A673 (cell line): ENCODE results near the gene ILKAP. TPM values are rescaled to one million over a fixed set of nuclear protein-coding genes. Genes with fewer than 3 reads are reported as not detected.

Experiments
- BruUV-seq: library from RNA; stranded (reverse); fragments of 400-500 nt; replicated peaks from 2 replicates; lab custom pipeline; 2021; lab: Mats Ljungman, UMichigan
- CTCF ChIA-PET: fragments of 300-600 bp; sonication (Branson Sonifier 250); formaldehyde crosslinking; loops from one replicate; lab custom pipeline; 2022; ENCODE audit warnings: antibody characterized with exemption; lab: Charles Lee
- POLR2A ChIA-PET: fragments of 300-600 bp; sonication (Branson Sonifier 250); formaldehyde crosslinking; loops from one replicate; lab custom pipeline; 2022; ENCODE audit warnings: antibody characterized with exemption; ENCODE audit not compliant: low non-redundant PET; lab: Charles Lee
- DNase-seq: peaks from one replicate; pipeline ENCODE4 v3.0.0-alpha.2; 2015; ENCODE audit warnings: low spot score
- H3K27ac ChIP-seq: fragments of 200-600 bp; sonication (generic); 2 replicates; pipeline ENCODE4 v1.5.1; 2016; ENCODE audit warnings: mixed run types, low read depth, mild to moderate bottlenecking, mixed read lengths, antibody characterized with exemption, low read length; ENCODE audit not compliant: poor library complexity, severe bottlenecking
- H3K27me3 ChIP-seq: fragments of 200-600 bp; sonication (generic); replicated peaks from 2 replicates; pipeline ENCODE4 v1.6.1; 2017; ENCODE audit warnings: mixed run types, low read depth, mild to moderate bottlenecking, mixed read lengths, antibody characterized with exemption, low read length; ENCODE audit not compliant: insufficient read depth, poor library complexity
- H3K36me3 ChIP-seq: fragments of 200-600 bp; sonication (generic); 2 replicates; pipeline ENCODE4 v1.6.1; 2016; ENCODE audit warnings: mixed run types, mild to moderate bottlenecking, mixed read lengths, antibody characterized with exemption, low read length; ENCODE audit not compliant: insufficient read depth, poor library complexity, severe bottlenecking
- H3K4me1 ChIP-seq: fragments of 200-600 bp; sonication (generic); 2 replicates; pipeline ENCODE4 v1.6.1; 2017; ENCODE audit warnings: mixed run types, mild to moderate bottlenecking, mixed read lengths, antibody characterized with exemption, low read length; ENCODE audit not compliant: insufficient read depth, poor library complexity, severe bottlenecking
- H3K4me3 ChIP-seq: fragments of 200-600 bp; sonication (generic); 2 replicates; pipeline ENCODE4 v1.5.1; 2016; ENCODE audit warnings: low read depth, mixed run types, mild to moderate bottlenecking, mixed read lengths, low read length; ENCODE audit not compliant: poor library complexity, severe bottlenecking
- H3K9me3 ChIP-seq: fragments of 200-600 bp; sonication (generic); 2 replicates; pipeline ENCODE4 v1.6.1; 2016; ENCODE audit warnings: mixed run types, low read depth, mild to moderate bottlenecking, mixed read lengths, antibody characterized with exemption, low read length; ENCODE audit not compliant: poor library complexity, severe bottlenecking
- EZH2 ChIP-seq: fragments of 200-600 bp; sonication (generic); IDR thresholded peaks from 2 replicates; pipeline ENCODE4 v1.6.1; 2017; ENCODE audit warnings: borderline replicate concordance, low read depth, mild to moderate bottlenecking, mixed read lengths, antibody characterized with exemption, low read length; ENCODE audit not compliant: poor library complexity, severe bottlenecking
- intact Hi-C: fragments of 100-400 bp; cut with micrococcal nuclease; formaldehyde crosslinking; loops from one replicate; pipeline ENCODE4 v1.10.0; 2022; ENCODE audit not compliant: unreplicated experiment
- total RNA-seq: library from RNA; stranded (reverse); gene quantifications from 2 replicates; pipeline ENCODE4 v1.2.3, GENCODE V29; 2021
- TF ChIP-seq, protein P1 (sequence below): fragments of 300-800, 200-600 bp; sonication (generic); conservative IDR thresholded peaks from 2 replicates; pipeline ENCODE4 v1.5.1; 2017; ENCODE audit warnings: low read depth, mild to moderate bottlenecking, antibody characterized with exemption, low read length, moderate library complexity, mixed read lengths

The ILKAP gene
- total RNA-seq, 1 experiment from 2014 or later = 71.6 TPM

- ChIA-PET CTCF (no interaction called here), POLR2A (no interaction called here)
- no peaks in the 10 kb centered on the region for H3K9me3 ChIP-seq
- DNase-seq = no peak
- TF ChIP-seq, protein P1, sequence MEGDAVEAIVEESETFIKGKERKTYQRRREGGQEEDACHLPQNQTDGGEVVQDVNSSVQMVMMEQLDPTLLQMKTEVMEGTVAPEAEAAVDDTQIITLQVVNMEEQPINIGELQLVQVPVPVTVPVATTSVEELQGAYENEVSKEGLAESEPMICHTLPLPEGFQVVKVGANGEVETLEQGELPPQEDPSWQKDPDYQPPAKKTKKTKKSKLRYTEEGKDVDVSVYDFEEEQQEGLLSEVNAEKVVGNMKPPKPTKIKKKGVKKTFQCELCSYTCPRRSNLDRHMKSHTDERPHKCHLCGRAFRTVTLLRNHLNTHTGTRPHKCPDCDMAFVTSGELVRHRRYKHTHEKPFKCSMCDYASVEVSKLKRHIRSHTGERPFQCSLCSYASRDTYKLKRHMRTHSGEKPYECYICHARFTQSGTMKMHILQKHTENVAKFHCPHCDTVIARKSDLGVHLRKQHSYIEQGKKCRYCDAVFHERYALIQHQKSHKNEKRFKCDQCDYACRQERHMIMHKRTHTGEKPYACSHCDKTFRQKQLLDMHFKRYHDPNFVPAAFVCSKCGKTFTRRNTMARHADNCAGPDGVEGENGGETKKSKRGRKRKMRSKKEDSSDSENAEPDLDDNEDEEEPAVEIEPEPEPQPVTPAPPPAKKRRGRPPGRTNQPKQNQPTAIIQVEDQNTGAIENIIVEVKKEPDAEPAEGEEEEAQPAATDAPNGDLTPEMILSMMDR = no peak
- TF ChIP-seq EZH2 = no peak
- intact Hi-C loops = no loop called here
- no TSS peak for BruUV-seq
- no peak overlapping the region for H3K4me3 ChIP-seq
- H3K27me3 ChIP-seq = no peaks in the 10 kb centered on the region
- no peaks in the 10 kb centered on the region for H3K4me1 ChIP-seq
- no peak overlapping the region for H3K27ac ChIP-seq
- no peaks in the 10 kb centered on the region for H3K36me3 ChIP-seq
Measured at GRCh38 chr2:238151205-238151604, 52.3 kb downstream of the ILKAP start.

GRCh38 chr2:238150686-238151085 lies 52.8 kb downstream of the ILKAP start:
- ChIA-PET CTCF (no interaction called here), POLR2A (no interaction called here)
- intact Hi-C loops = no loop called here
- H3K27ac ChIP-seq = no peak overlapping the region
- no peak overlapping the region for H3K4me3 ChIP-seq
- no TSS peak for BruUV-seq
- no peaks in the 10 kb centered on the region for H3K27me3 ChIP-seq
- H3K36me3 ChIP-seq = no peaks in the 10 kb centered on the region
- H3K9me3 ChIP-seq = no peaks in the 10 kb centered on the region
- no peak for DNase-seq
- no peaks in the 10 kb centered on the region for H3K4me1 ChIP-seq
- TF ChIP-seq EZH2 = no peak
- TF ChIP-seq, protein P1 = no peak

GRCh38 chr2:238149841-238150572 lies 53.5 kb downstream of the ILKAP start:
- Histone ChIP-seq H3K4me1 (no peaks in the 10 kb centered on the region), H3K36me3 (no peaks in the 10 kb centered on the region), H3K9me3 (no peaks in the 10 kb centered on the region), H3K27ac (no peak overlapping the region), H3K4me3 (no peak overlapping the region), H3K27me3 (no peaks in the 10 kb centered on the region)
- ChIA-PET CTCF (no interaction called here), POLR2A (no interaction called here)
- DNase-seq = no peak
- TF ChIP-seq, protein P1 = no peak
- TF ChIP-seq EZH2 = no peak
- BruUV-seq = no TSS peak
- intact Hi-C loops = no loop called here
